IPS-15b (cell line): Measurements from ENCODE around the gene ZBTB6.

ENCODE experiments used
- H3K27me3 ChIP-seq: one replicate; pipeline ENCODE4 v1.6.1; 2013; ENCODE audit warnings: low read length; ENCODE audit not compliant: control insufficient read depth, insufficient read depth
- H3K36me3 ChIP-seq: one replicate; pipeline ENCODE4 v1.6.1; 2013; ENCODE audit warnings: low read length; ENCODE audit not compliant: control insufficient read depth, insufficient read depth
- H3K4me1 ChIP-seq: one replicate; pipeline ENCODE4 v1.6.1; 2013; ENCODE audit warnings: mild to moderate bottlenecking, low read length; ENCODE audit not compliant: control insufficient read depth, insufficient read depth
- H3K4me3 ChIP-seq: one replicate; pipeline ENCODE4 v1.5.1; 2013; ENCODE audit warnings: low read depth, low read length
- H3K9ac ChIP-seq: one replicate; pipeline ENCODE4 v1.6.1; 2013; ENCODE audit warnings: low read depth, mild to moderate bottlenecking, low read length
- H3K9me3 ChIP-seq: one replicate; pipeline ENCODE4 v1.6.1; 2013; ENCODE audit warnings: mild to moderate bottlenecking, low read length; ENCODE audit not compliant: control insufficient read depth, insufficient read depth

Gene ZBTB6, protein sequence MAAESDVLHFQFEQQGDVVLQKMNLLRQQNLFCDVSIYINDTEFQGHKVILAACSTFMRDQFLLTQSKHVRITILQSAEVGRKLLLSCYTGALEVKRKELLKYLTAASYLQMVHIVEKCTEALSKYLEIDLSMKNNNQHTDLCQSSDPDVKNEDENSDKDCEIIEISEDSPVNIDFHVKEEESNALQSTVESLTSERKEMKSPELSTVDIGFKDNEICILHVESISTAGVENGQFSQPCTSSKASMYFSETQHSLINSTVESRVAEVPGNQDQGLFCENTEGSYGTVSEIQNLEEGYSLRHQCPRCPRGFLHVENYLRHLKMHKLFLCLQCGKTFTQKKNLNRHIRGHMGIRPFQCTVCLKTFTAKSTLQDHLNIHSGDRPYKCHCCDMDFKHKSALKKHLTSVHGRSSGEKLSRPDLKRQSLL

GRCh38 chr9:122912964-122913673, at the start of gene ZBTB6:
ZBTB6 (minus strand) TSS chr9:122913323; CDS start chr9:122912072, 1,251 bp downstream.
- H3K9ac ChIP-seq, result peak within 1 kb of the TSS; percentile 95
- H3K9me3 ChIP-seq, result no peaks in the 10 kb centered on the region
- peaks cover 3% of the 10 kb centered on the region for H3K36me3 ChIP-seq

DNA sequence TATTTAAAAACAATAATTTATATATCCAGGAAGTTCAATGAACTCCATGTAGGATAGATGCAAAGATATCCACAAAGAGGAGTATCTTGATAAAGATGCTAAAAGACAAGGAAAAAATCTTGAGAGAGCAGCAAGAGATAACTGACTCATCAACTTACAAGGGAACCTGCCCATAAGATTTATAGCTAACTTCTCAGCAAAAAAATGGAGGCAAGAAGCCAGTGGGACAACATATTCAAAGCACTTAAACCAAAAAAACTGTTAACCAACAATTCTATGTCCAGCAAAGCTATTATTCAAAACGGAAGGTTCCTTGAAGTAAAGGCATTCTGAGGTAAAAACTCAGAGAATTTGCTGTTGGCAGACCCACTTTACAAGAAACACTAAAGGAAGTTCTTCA, 48.0 kb upstream of the ZBTB6 start:
- no peaks in the 10 kb centered on the region for H3K4me1 ChIP-seq
- no peaks in the 10 kb centered on the region for H3K9me3 ChIP-seq
- no peak overlapping the region for H3K4me3 ChIP-seq
- no peaks in the 10 kb centered on the region for H3K36me3 ChIP-seq
- H3K27me3 ChIP-seq, result no peaks in the 10 kb centered on the region
- H3K9ac ChIP-seq, result no peak overlapping the region

More at GRCh38 chr9:122912964-122913673, at the start of gene ZBTB6:
- Histone ChIP-seq H3K4me1 (no peaks in the 10 kb centered on the region), H3K4me3 (peak within 1 kb of the TSS; percentile 97), H3K27me3 (no peaks in the 10 kb centered on the region)

GRCh38 chr9:122955961-122956360, 42.8 kb upstream of the ZBTB6 start:
- Histone ChIP-seq H3K4me1 (peaks cover 3% of the 10 kb centered on the region), H3K9ac (no peak overlapping the region)

DNA sequence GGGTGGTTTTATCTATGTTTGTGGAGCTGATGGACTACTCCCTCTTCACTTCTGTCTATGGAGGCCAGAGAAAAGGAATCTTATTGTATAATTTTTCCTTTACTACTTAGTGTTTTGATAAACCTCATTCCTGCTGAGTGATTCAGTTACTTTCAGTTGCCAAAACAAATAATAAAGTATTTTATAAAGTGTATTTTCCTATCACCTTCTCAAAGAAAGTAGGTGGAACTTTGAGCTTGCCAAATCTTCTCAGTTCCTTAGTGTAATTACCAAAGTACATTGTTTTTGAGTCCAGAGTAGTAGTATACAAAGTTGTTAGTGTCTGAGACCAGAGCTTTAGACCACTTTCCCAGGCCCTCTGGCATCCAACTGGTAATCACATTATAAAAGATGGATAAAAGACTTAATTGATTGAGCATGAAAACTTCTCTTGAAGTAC, 41.1 kb upstream of the ZBTB6 start:
- H3K36me3 ChIP-seq, result no peaks in the 10 kb centered on the region
- H3K4me1 ChIP-seq, result peaks cover 12% of the 10 kb centered on the region
- H3K4me3 ChIP-seq, result no peak overlapping the region
- H3K9me3 ChIP-seq, result no peaks in the 10 kb centered on the region
- no peaks in the 10 kb centered on the region for H3K27me3 ChIP-seq
- no peak overlapping the region for H3K9ac ChIP-seq

More at GRCh38 chr9:122955961-122956360, 42.8 kb upstream of the ZBTB6 start:
- no peaks in the 10 kb centered on the region for H3K9me3 ChIP-seq
- no peaks in the 10 kb centered on the region for H3K36me3 ChIP-seq
- H3K27me3 ChIP-seq, result no peaks in the 10 kb centered on the region
- no peak overlapping the region for H3K4me3 ChIP-seq

GRCh38 chr9:122951056-122951455, 37.9 kb upstream of the ZBTB6 start:
- H3K36me3 ChIP-seq, result no peaks in the 10 kb centered on the region
- H3K4me3 ChIP-seq, result no peak overlapping the region
- no peaks in the 10 kb centered on the region for H3K27me3 ChIP-seq
- no peak overlapping the region for H3K9ac ChIP-seq
- peaks cover 16% of the 10 kb centered on the region for H3K4me1 ChIP-seq
- no peaks in the 10 kb centered on the region for H3K9me3 ChIP-seq

GRCh38 chr9:122950263-122950662, 37.1 kb upstream of the ZBTB6 start:
- H3K9me3 ChIP-seq, result no peaks in the 10 kb centered on the region
- no peak overlapping the region for H3K9ac ChIP-seq
- no peaks in the 10 kb centered on the region for H3K36me3 ChIP-seq
- H3K4me3 ChIP-seq, result no peak overlapping the region
- H3K27me3 ChIP-seq, result no peaks in the 10 kb centered on the region
- H3K4me1 ChIP-seq, result peaks cover 18% of the 10 kb centered on the region

DNA sequence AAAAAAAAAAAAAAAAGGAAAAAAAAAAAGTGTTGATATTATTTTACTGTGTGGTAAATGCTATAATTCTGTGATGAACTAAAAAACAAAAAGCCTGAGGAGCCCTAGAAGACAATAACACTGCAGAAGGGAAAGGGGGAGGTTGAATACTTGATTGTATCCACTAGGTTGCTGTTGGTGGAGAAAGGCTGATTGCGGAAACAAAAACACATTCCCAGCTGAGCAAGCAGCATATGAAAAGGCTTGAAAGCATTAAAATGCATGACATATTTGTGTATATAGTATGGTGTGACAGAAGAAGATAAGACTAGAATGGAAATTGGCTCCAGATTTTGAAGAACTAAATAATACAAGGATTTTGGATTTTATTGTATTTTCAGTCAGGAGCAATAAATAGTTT, 36.6 kb upstream of the ZBTB6 start:
- Histone ChIP-seq H3K4me1 (peaks cover 18% of the 10 kb centered on the region), H3K27me3 (no peaks in the 10 kb centered on the region)

GRCh38 chr9:122948313-122948712, 35.2 kb upstream of the ZBTB6 start:
- peaks cover 18% of the 10 kb centered on the region for H3K4me1 ChIP-seq
- H3K27me3 ChIP-seq, result no peaks in the 10 kb centered on the region
- H3K36me3 ChIP-seq, result no peaks in the 10 kb centered on the region
- H3K9ac ChIP-seq, result no peak overlapping the region
- no peaks in the 10 kb centered on the region for H3K9me3 ChIP-seq
- no peak overlapping the region for H3K4me3 ChIP-seq

More for the DNA sequence above, 36.6 kb upstream of the ZBTB6 start:
- Histone ChIP-seq H3K9me3 (no peaks in the 10 kb centered on the region), H3K36me3 (no peaks in the 10 kb centered on the region), H3K4me3 (no peak overlapping the region), H3K9ac (no peak overlapping the region)

DNA sequence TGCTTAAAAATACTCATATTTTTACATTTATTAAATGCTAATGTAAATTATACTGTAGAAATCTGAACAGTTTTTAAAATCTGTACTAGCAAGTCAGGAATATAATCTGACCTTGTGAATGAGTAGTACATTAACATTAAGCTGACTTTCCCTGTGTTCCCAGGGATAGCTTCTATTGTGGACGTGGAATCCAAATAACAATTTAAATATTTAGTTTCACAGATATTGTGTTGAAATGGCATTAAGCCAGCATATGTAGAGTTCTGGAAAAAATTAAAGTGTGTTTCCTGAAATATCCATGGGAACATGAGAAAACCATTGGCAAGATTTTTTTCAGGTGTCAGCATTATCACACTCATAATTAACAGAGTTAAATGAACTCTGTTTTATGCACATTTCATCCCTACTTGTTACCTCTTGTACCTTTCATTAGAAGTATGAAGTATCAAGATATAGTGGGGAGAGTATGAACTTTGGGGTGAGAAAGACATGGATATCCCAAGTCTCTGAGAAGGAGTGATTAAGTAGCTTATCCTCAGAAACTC, 33.4 kb upstream of the ZBTB6 start:
- Histone ChIP-seq H3K36me3 (no peaks in the 10 kb centered on the region), H3K27me3 (no peaks in the 10 kb centered on the region), H3K9me3 (no peaks in the 10 kb centered on the region), H3K4me3 (no peak overlapping the region), H3K4me1 (peaks cover 18% of the 10 kb centered on the region), H3K9ac (no peak overlapping the region)

DNA sequence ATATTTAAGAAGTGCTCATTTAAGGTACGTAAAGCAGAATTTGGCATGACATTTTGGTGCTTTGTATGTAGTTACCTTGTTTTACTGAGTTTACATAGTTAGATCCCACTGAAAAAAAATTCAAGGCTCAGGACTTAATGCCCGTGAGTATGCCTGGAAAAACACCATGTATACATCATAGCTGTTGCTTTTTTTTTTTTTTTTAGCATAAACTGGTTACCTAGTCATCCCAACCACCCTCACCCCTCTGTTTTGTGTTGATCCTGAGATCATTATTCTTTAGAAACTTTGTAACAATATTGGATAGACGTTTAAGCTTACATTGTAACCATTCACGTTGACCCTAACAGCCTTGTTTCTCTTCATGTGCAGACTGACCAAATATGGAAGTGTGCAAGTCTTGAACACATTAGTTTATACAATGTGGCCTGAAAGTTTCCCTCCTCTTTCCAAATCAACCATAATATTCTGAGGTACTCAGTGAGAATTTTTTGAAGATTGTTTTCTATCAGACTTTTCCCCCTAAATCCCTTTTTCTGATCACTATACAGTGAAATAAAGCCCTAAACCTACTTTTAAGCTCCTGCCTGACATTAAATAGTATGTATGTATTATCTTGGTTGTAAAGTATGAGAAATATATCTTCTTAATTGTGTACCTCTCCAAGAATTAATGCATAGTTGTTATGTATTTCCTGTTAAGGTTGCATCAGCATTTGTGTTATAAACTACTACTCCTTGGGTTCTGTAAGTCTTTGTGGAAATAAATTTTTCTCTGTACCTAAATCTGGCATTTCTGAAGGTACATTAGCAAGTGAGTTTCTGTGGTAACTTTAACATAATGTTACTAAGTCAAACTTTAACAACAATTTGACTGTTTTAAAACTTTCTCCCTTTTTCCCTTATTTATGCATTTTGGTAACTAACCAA, 32.1 kb upstream of the ZBTB6 start:
- Histone ChIP-seq H3K4me3 (no peak overlapping the region), H3K4me1 (peaks cover 10% of the 10 kb centered on the region), H3K9ac (no peak overlapping the region)

More for the DNA sequence above, 32.1 kb upstream of the ZBTB6 start:
- no peaks in the 10 kb centered on the region for H3K36me3 ChIP-seq
- no peaks in the 10 kb centered on the region for H3K27me3 ChIP-seq
- no peaks in the 10 kb centered on the region for H3K9me3 ChIP-seq
